Activated CD8-positive, alpha-beta T cell treated with anti-CD3 and anti-CD28 coated beads for 36 hours (primary cell): ENCODE measurements around the gene THADA. TPM values are rescaled to one million over a fixed set of nuclear protein-coding genes. Genes with fewer than 3 reads are reported as not detected.

ENCODE experiments used
- ATAC-seq: fragments of 200-7000 bp; cut with Tn5 transposase; one replicate; pipeline ENCODE4 v1.10.0; 2021; ENCODE audit warnings: mild to moderate bottlenecking, moderate library complexity
- CTCF ChIA-PET: fragments of 350-600 bp; sonication (Branson Sonifier 250); formaldehyde crosslinking; loops from one replicate; lab custom pipeline; 2021; ENCODE audit warnings: antibody characterized with exemption; lab: Charles Lee
- POLR2A ChIA-PET: fragments of 350-600 bp; sonication (Branson Sonifier 250); formaldehyde crosslinking; loops from one replicate; lab custom pipeline; 2021; ENCODE audit warnings: antibody characterized with exemption; lab: Charles Lee
- DNase-seq: peaks from one replicate; pipeline ENCODE4 v3.0.0-alpha.2; 2020
- H3K27ac Mint-ChIP-seq: one replicate; pipeline ENCODE4 v1.8.0; 2021; ENCODE audit warnings: mild to moderate bottlenecking, mixed read lengths
- H3K27me3 Mint-ChIP-seq: one replicate; pipeline ENCODE4 v1.8.0; 2021; ENCODE audit warnings: mixed read lengths
- H3K36me3 Mint-ChIP-seq: one replicate; pipeline ENCODE4 v1.8.0; 2021; ENCODE audit warnings: low read depth, mixed read lengths
- H3K4me1 Mint-ChIP-seq: one replicate; pipeline ENCODE4 v1.8.0; 2021; ENCODE audit warnings: low read depth, mixed read lengths
- H3K4me3 Mint-ChIP-seq: one replicate; pipeline ENCODE4 v1.8.0; 2021; ENCODE audit warnings: mild to moderate bottlenecking, moderate library complexity, mixed read lengths
- H3K9me3 Mint-ChIP-seq: one replicate; pipeline ENCODE4 v1.8.0; 2021; ENCODE audit warnings: mixed read lengths
- intact Hi-C: fragments of 100-400 bp; cut with micrococcal nuclease; formaldehyde crosslinking; loops from one replicate; pipeline ENCODE4 v1.10.0; 2022
- total RNA-seq, 2 experiments: library from RNA; stranded (reverse); gene quantifications; one replicate each; pipeline ENCODE4 v1.2.3, GENCODE V29; 2021
- TF ChIP-seq, protein P1 (sequence below): fragments of 200-600 bp; IDR thresholded peaks from one replicate; pipeline ENCODE4 v1.8.0; 2022; ENCODE audit warnings: antibody characterized with exemption, mild to moderate bottlenecking

Gene THADA
- total RNA-seq, 2 experiments from 2014 or later: 31.3 to 31.6 TPM

- Mint-ChIP-seq H3K27me3 (no peaks in the 10 kb centered on the region), H3K27ac (no peak overlapping the region), H3K4me1 (peaks cover 2% of the 10 kb centered on the region), H3K4me3 (no peak overlapping the region), H3K36me3 (peaks cover 38% of the 10 kb centered on the region), H3K9me3 (no peaks in the 10 kb centered on the region)
- DNase-seq: no peak
- no peak for ATAC-seq
- intact Hi-C loops: no loop called here
- ChIA-PET CTCF (interaction anchor here (1.2 kb wide), 3 partner anchors 9 to 32 kb away, joined by 3 to 4 read pairs (median 4); no protein-coding TSS in a partner anchor), POLR2A (no interaction called here)
- TF ChIP-seq, protein P1, sequence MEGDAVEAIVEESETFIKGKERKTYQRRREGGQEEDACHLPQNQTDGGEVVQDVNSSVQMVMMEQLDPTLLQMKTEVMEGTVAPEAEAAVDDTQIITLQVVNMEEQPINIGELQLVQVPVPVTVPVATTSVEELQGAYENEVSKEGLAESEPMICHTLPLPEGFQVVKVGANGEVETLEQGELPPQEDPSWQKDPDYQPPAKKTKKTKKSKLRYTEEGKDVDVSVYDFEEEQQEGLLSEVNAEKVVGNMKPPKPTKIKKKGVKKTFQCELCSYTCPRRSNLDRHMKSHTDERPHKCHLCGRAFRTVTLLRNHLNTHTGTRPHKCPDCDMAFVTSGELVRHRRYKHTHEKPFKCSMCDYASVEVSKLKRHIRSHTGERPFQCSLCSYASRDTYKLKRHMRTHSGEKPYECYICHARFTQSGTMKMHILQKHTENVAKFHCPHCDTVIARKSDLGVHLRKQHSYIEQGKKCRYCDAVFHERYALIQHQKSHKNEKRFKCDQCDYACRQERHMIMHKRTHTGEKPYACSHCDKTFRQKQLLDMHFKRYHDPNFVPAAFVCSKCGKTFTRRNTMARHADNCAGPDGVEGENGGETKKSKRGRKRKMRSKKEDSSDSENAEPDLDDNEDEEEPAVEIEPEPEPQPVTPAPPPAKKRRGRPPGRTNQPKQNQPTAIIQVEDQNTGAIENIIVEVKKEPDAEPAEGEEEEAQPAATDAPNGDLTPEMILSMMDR: no peak
Measured at GRCh38 chr2:43531251-43531650, 64.6 kb downstream of the THADA start.

DNA sequence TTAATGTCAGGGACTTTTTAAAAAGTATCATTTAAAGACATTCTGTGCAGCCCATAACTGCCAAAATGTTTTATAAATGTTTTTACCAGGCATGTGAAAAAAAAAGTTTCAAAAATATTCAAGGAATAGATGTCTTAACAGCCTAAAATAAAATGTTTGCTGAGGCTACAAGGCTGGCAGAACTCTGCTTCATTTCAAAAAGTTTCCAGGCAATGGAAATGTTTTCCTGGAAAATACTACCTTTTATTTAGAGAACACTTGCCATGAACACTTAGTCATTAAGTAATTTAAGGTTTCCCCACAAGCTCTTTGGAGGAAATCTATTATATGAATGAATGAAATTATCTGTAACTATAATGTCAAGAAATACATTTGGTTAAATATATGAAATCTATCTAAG lies 68.8 kb downstream of the THADA start:
- intact Hi-C loops: no loop called here
- Mint-ChIP-seq H3K36me3 (peaks cover 37% of the 10 kb centered on the region), H3K27me3 (no peaks in the 10 kb centered on the region), H3K4me1 (peaks cover 5% of the 10 kb centered on the region), H3K9me3 (peaks cover 9% of the 10 kb centered on the region), H3K27ac (no peak overlapping the region), H3K4me3 (no peak overlapping the region)
- TF ChIP-seq, protein P1: no peak
- CTCF ChIA-PET: no interaction called here
- POLR2A ChIA-PET: no interaction called here
- ATAC-seq (no peak), DNase-seq (no peak)

- CTCF ChIA-PET: interaction anchor here (0.7 to 0.8 kb wide), 2 partner anchors 15 to 41 kb away, joined by 3 read pairs; no protein-coding TSS in a partner anchor
- intact Hi-C loops: no loop called here
- no peak for DNase-seq
- Mint-ChIP-seq H3K36me3 (peaks cover 33% of the 10 kb centered on the region), H3K27me3 (no peaks in the 10 kb centered on the region), H3K9me3 (peaks cover 9% of the 10 kb centered on the region), H3K27ac (no peak overlapping the region), H3K4me3 (no peak overlapping the region), H3K4me1 (peaks cover 5% of the 10 kb centered on the region)
- no peak for ATAC-seq
- TF ChIP-seq, protein P1: no peak
- POLR2A ChIA-PET: no interaction called here
Measured at GRCh38 chr2:43525506-43525905, 70.3 kb downstream of the THADA start.

DNA sequence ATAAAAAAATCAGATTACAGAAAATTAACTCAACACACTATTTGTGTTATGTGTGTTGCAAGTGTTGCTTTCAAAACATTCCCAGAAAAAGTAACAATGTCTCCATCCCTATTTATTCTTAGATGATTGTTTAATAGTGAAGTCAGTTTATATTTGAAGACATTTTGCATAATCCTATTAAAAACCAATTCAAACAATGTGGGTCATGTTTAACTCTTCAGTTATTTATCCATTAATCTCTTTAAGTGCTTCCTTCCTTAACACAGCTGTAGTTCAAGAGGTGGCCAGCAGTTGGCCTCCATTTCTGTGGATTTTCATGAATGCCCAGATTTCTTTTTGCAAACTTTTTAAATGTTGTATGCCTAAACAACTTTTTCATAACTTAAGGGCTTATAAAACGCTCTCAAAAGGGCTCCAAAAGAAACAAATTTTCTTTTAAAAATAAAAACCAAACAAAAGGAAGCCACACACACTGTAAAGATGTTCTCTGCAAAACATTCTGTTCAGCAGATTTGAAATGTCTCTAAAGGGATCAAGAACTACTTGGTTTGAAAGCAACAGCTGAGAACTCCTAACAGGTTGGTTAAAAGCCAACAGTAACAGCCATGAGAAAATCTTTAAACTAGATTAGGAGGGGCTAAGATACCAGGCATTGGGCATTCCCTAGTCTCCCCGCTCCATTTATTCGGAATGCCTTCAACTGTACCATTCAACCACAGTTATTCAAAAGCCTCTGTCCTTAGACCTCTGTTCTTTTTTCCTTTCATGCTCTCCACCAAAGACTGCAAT lies 71.5 kb downstream of the THADA start:
- Mint-ChIP-seq H3K27ac (no peak overlapping the region), H3K9me3 (peaks cover 9% of the 10 kb centered on the region), H3K4me3 (no peak overlapping the region), H3K36me3 (peaks cover 33% of the 10 kb centered on the region), H3K27me3 (no peaks in the 10 kb centered on the region), H3K4me1 (peaks cover 5% of the 10 kb centered on the region)
- ATAC-seq: no peak
- intact Hi-C loops: no loop called here
- POLR2A ChIA-PET: no interaction called here
- TF ChIP-seq, protein P1: peak; percentile 45
- no peak for DNase-seq
- CTCF ChIA-PET: interaction anchor here (1.2 to 1.6 kb wide), 3 partner anchors 18 to 591 kb away, joined by 3 to 5 read pairs (median 3); no protein-coding TSS in a partner anchor

DNA sequence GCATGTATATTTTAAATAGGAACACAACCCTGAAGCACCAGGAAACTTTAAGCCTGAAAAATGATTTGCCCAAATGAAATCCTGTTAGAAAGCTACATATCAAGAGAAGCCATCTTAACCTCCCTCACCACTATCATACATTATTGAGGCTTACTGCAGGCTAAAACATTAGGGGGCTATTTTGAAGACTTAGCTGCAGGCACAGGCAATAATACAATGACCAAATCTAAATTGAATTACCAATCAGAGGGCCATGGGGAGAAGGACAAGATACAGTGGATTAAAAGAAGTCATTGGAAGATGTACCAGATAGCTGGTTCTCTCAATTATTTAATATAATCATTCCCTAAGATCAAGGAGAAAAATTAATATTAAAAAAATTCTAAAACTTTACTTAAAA lies 73.7 kb downstream of the THADA start:
- ChIA-PET POLR2A (no interaction called here), CTCF (interaction anchor here (1.1 to 1.7 kb wide), 5 partner anchors 9 to 293 kb away, joined by 3 to 7 read pairs (median 5); no protein-coding TSS in a partner anchor)
- H3K9me3 Mint-ChIP-seq: peaks cover 9% of the 10 kb centered on the region
- TF ChIP-seq, protein P1: no peak
- no peak overlapping the region for H3K27ac Mint-ChIP-seq
- intact Hi-C loops: no loop called here
- DNase-seq (no peak), ATAC-seq (no peak)
- H3K27me3 Mint-ChIP-seq: no peaks in the 10 kb centered on the region
- H3K36me3 Mint-ChIP-seq: peaks cover 31% of the 10 kb centered on the region
- H3K4me1 Mint-ChIP-seq: peaks cover 16% of the 10 kb centered on the region
- no peak overlapping the region for H3K4me3 Mint-ChIP-seq
